Measurements from ENCODE around the gene KCNE1.

GRCh38 chr21:34500191-34500590 is 11.8 kb downstream of the KCNE1 start:
- TF ChIP-seq EZH2 (IDR thresholded peaks at IDR 0.05; ENCODE audit: borderline replicate concordance) (no peak), CTCF (IDR thresholded peaks at IDR 0.05; ENCODE audit: poor library complexity) (no peak)

Data from hepatocyte (in vitro differentiated cells).